Endothelial cell of umbilical vein (primary cell): ENCODE measurements around the gene GAL3ST1. TPM values are rescaled to one million over a fixed set of nuclear protein-coding genes. Genes with fewer than 3 reads are reported as not detected.
A peak's percentile ranks its signal among the peaks of the same experiment; 100 is the strongest.

ENCODE experiments used
- BruUV-seq: library from RNA; stranded (reverse); fragments of 400-500 nt; replicated peaks from 2 replicates; lab custom pipeline; 2021; lab: Mats Ljungman, UMichigan
- CTCF ChIA-PET: fragments of 300-600, 350-600 bp; sonication (Branson Sonifier 250); formaldehyde crosslinking; loops from one replicate; lab custom pipeline; 2021; ENCODE audit warnings: antibody characterized with exemption, inconsistent platforms; lab: Charles Lee
- POLR2A ChIA-PET: fragments of 300-600, 350-600 bp; sonication (Branson Sonifier 250); formaldehyde crosslinking; loops from one replicate; lab custom pipeline; 2021; ENCODE audit warnings: antibody characterized with exemption, inconsistent platforms; lab: Charles Lee
- DNase-seq: peaks from one replicate; pipeline ENCODE4 v3.0.0-alpha.2; 2011; ENCODE audit warnings: low read depth, low spot score
- FAIRE-seq: peaks from 2 replicates; lab custom pipeline; 2011; peaks lifted over from hg19 to GRCh38; lab: Jason Lieb, UNC
- H2AFZ ChIP-seq: 2 replicates; pipeline ENCODE4 v1.6.0; 2012; ENCODE audit warnings: low read depth, low read length, control low read depth, inconsistent platforms
- H3K27ac ChIP-seq: 2 replicates; pipeline ENCODE4 v1.5.1; 2011; ENCODE audit warnings: low read depth, mild to moderate bottlenecking, control low read depth, low read length, moderate library complexity; ENCODE audit not compliant: insufficient read depth
- H3K27me3 ChIP-seq, 2 experiments: 2 replicates each; pipeline versions ENCODE4 v1.6.0 to v1.6.1; 2011; ENCODE audit warnings: low read length in 2 of 2, mixed read lengths in 1 of 2; ENCODE audit not compliant: control insufficient read depth in 2 of 2, insufficient read depth in 2 of 2
- H3K36me3 ChIP-seq, 2 experiments: 2 replicates in 1 of 2; 3 replicates in 1 of 2; pipeline ENCODE4 v1.5.1; 2011; ENCODE audit warnings: low read length in 2 of 2, mild to moderate bottlenecking in 1 of 2, moderate library complexity in 1 of 2; ENCODE audit not compliant: control insufficient read depth in 2 of 2, insufficient read depth in 2 of 2; ENCODE audit errors: extremely low read depth in 1 of 2
- H3K4me1 ChIP-seq: 3 replicates; pipeline ENCODE4 v1.5.1; 2011; ENCODE audit warnings: mild to moderate bottlenecking, low read length; ENCODE audit not compliant: control insufficient read depth, insufficient read depth; ENCODE audit errors: extremely low read depth
- H3K4me2 ChIP-seq: 2 replicates; pipeline ENCODE4 v1.6.1; 2011; ENCODE audit warnings: low read length, control low read depth, mixed read lengths; ENCODE audit not compliant: insufficient read depth
- H3K4me3 ChIP-seq, 3 experiments: fragments of 200-600 bp in 1 of 3; sonication (generic), shearing (Covaris generic) in 1 of 3; replicated peaks in 1 of 3; 2 replicates each; pipeline ENCODE4 v1.5.1; 2011 to 2016; ENCODE audit warnings: control low read depth in 3 of 3, low read length in 3 of 3, mild to moderate bottlenecking in 2 of 3, inconsistent platforms in 1 of 3, low read depth in 1 of 3, moderate library complexity in 1 of 3; ENCODE audit not compliant: insufficient read depth in 1 of 3
- H3K79me2 ChIP-seq: 2 replicates; pipeline ENCODE4 v1.6.0; 2012; ENCODE audit warnings: low read length, inconsistent platforms; ENCODE audit not compliant: control insufficient read depth, insufficient read depth
- H3K9ac ChIP-seq: replicated peaks from 2 replicates; pipeline ENCODE3; 2011; ENCODE audit warnings: low read length, control low read depth; ENCODE audit not compliant: insufficient read depth; ENCODE audit errors: extremely low read depth
- H3K9me1 ChIP-seq: replicated peaks from 3 replicates; pipeline ENCODE4 v1.6.0; 2011; ENCODE audit warnings: mild to moderate bottlenecking, low read length; ENCODE audit not compliant: control insufficient read depth, insufficient read depth; ENCODE audit errors: extremely low read depth
- H3K9me3 ChIP-seq: replicated peaks from 2 replicates; pipeline ENCODE4 v1.5.1; 2012; ENCODE audit warnings: low read length, inconsistent platforms; ENCODE audit not compliant: control insufficient read depth, insufficient read depth
- H4K20me1 ChIP-seq: replicated peaks from 2 replicates; pipeline ENCODE3; 2011; ENCODE audit warnings: mild to moderate bottlenecking, low read length; ENCODE audit not compliant: control insufficient read depth, insufficient read depth; ENCODE audit errors: extremely low read depth
- CTCF ChIP-seq, 2 donors: IDR thresholded peaks; 1 replicate in 1 of 2; 2 replicates in 1 of 2; pipeline ENCODE4 v1.5.1; 2011; ENCODE audit warnings: low read length in 2 of 2, mild to moderate bottlenecking in 2 of 2, moderate library complexity in 2 of 2, control low read depth in 1 of 2, inconsistent platforms in 1 of 2, low read depth in 1 of 2; ENCODE audit not compliant: insufficient read depth in 1 of 2; ENCODE audit errors: extremely low read depth in 1 of 2
- EZH2 ChIP-seq: IDR thresholded peaks from 2 replicates; pipeline ENCODE4 v1.6.1; 2012; ENCODE audit warnings: borderline replicate concordance, low read depth, mild to moderate bottlenecking, moderate library complexity, low read length, inconsistent platforms; ENCODE audit not compliant: severe bottlenecking
- FOS ChIP-seq: IDR thresholded peaks from 2 replicates; pipeline ENCODE4 v1.6.1; 2011; ENCODE audit warnings: mild to moderate bottlenecking, low read length, moderate library complexity, borderline replicate concordance; ENCODE audit not compliant: insufficient read depth
- GATA2 ChIP-seq: IDR thresholded peaks from 2 replicates; pipeline ENCODE4 v1.7.0; 2011; ENCODE audit warnings: low read depth, mild to moderate bottlenecking, moderate library complexity, mixed read lengths, low read length; ENCODE audit not compliant: insufficient read length, insufficient read depth
- JUN ChIP-seq: IDR thresholded peaks from 2 replicates; pipeline ENCODE4 v1.6.1; 2011; ENCODE audit warnings: borderline replicate concordance, low read depth; ENCODE audit not compliant: insufficient read length, insufficient read depth
- MYC ChIP-seq: IDR thresholded peaks from one replicate; pipeline ENCODE4 v1.6.1; 2011; ENCODE audit warnings: mild to moderate bottlenecking, low read depth, low read length
- POLR2A ChIP-seq: IDR thresholded peaks from 2 replicates; pipeline ENCODE4 v1.6.1; 2012; ENCODE audit warnings: low read depth, mild to moderate bottlenecking, control low read depth, low read length
- POLR2AphosphoS5 ChIP-seq: IDR thresholded peaks from 2 replicates; pipeline ENCODE4 v1.6.1; 2012; ENCODE audit warnings: low read depth, mild to moderate bottlenecking, control low read depth, low read length, moderate library complexity; ENCODE audit not compliant: insufficient read depth
- dilution Hi-C: fragments of 300-500 bp; cut with MboI; formaldehyde crosslinking; loops from one replicate; pipeline ENCODE4 v1.15.0; 2019; ENCODE audit warnings: low sequenced_read_pairs; ENCODE audit not compliant: extremely low pct_ligation_motif_present
- intact Hi-C: fragments of 100-400 bp; cut with micrococcal nuclease; formaldehyde crosslinking; loops from one replicate; pipeline ENCODE4 v1.10.0; 2022
- polyA plus RNA-seq, 4 experiments: library from polyadenylated mRNA; depleted of rRNA in 3 of 4; stranded (reverse) in 3 of 4; unstranded in 1 of 4; fragments of >200 nt; gene quantifications; 2 replicates each; pipeline versions ENCODE4 v1.2.1 to v1.2.3, GENCODE V29; 2011 to 2012; ENCODE audit warnings: missing spikeins in 1 of 4
- total RNA-seq: library from RNA; stranded (reverse); gene quantifications from 2 replicates; pipeline ENCODE4 v1.2.3, GENCODE V29; 2021
- TF ChIP-seq, protein P1 (sequence below): IDR thresholded peaks from 2 replicates; pipeline ENCODE4 v1.6.1; 2011; ENCODE audit not compliant: insufficient read depth, insufficient read length

Gene GAL3ST1
- total and polyA plus RNA-seq, 2 donors (not counting 3 experiments of a cell fraction or from before 2014, with no cell fraction given): not detected

DNA sequence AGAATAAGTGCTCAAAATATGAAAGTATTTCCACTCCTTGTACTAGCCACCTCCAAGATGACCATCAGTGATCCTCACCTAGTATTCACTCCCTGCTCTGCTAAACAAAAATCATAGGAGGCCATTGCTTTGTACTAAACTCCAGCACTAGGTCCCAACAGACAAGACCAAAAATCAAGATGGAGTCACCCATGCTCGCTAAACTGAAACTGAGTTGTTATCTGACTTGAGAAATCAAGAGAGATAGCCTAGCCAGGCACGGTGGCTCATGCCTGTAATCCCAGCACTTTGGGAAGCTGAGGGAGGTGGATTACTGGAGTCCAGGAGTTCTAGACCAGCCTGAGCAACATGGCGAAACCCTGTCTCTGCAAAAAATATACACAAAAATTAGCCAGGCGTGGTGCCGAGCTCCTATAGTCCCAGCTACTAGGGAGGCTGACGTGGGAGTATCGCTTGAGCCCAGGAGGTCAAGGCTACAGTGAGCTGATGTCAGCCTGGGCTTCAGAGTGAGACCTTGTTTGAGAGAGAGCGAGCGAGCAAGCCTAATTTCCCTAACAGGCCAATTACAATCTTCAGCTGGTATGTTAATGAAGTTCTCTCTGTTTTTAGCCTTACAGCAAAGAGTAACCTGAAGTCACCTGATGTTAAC is 37.3 kb downstream of the GAL3ST1 start:
- TF ChIP-seq CTCF (IDR thresholded peaks at IDR 0.05; ENCODE audit: extremely low read depth in 1 of 2, insufficient read depth in 1 of 2, low read depth in 1 of 2, low read length in 2 of 2): no peak
- TF ChIP-seq EZH2: no peak
- no peak for TF ChIP-seq FOS
- TF ChIP-seq, protein P1, sequence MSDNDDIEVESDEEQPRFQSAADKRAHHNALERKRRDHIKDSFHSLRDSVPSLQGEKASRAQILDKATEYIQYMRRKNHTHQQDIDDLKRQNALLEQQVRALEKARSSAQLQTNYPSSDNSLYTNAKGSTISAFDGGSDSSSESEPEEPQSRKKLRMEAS: no peak
- TF ChIP-seq GATA2: no peak
- TF ChIP-seq MYC: no peak
- no peak for TF ChIP-seq POLR2AphosphoS5
- no peak for TF ChIP-seq POLR2A
- no peak for TF ChIP-seq JUN
- BruUV-seq: no TSS peak

More for the DNA sequence above, 37.3 kb downstream of the GAL3ST1 start:
- Histone ChIP-seq H3K27me3 (peaks cover 3% of the 10 kb centered on the region in 2 experiments), H3K4me3 (no peak overlapping the region), H3K79me2 (no peaks in the 10 kb centered on the region), H3K9me1 (no peaks in the 10 kb centered on the region), H3K9ac (no peak overlapping the region), H3K27ac (no peak overlapping the region), H3K36me3 (no peaks in the 10 kb centered on the region), H3K4me1 (no peaks in the 10 kb centered on the region), H4K20me1 (no peaks in the 10 kb centered on the region), H2AFZ (no peak overlapping the region), H3K9me3 (no peaks in the 10 kb centered on the region), H3K4me2 (no peak overlapping the region)
- POLR2A ChIA-PET: no interaction called here
- dilution Hi-C loops (no loop called here), intact Hi-C loops (no loop called here)
- FAIRE-seq: peak; percentile 48
- no peak for DNase-seq
- CTCF ChIA-PET: interaction anchor here (0.6 to 1.4 kb wide), 3 partner anchors 9 to 246 kb away, joined by 3 read pairs; partner anchors contain the start of gene SEC14L6
